Measurements from ENCODE around the gene MYBPC3. TPM values are rescaled to one million over a fixed set of nuclear protein-coding genes. Genes with fewer than 3 reads are reported as not detected.

MYBPC3 gene
- total and polyA plus RNA-seq, 4 donors, result 0.89 to 3.4 (median 1.0) TPM

DNA sequence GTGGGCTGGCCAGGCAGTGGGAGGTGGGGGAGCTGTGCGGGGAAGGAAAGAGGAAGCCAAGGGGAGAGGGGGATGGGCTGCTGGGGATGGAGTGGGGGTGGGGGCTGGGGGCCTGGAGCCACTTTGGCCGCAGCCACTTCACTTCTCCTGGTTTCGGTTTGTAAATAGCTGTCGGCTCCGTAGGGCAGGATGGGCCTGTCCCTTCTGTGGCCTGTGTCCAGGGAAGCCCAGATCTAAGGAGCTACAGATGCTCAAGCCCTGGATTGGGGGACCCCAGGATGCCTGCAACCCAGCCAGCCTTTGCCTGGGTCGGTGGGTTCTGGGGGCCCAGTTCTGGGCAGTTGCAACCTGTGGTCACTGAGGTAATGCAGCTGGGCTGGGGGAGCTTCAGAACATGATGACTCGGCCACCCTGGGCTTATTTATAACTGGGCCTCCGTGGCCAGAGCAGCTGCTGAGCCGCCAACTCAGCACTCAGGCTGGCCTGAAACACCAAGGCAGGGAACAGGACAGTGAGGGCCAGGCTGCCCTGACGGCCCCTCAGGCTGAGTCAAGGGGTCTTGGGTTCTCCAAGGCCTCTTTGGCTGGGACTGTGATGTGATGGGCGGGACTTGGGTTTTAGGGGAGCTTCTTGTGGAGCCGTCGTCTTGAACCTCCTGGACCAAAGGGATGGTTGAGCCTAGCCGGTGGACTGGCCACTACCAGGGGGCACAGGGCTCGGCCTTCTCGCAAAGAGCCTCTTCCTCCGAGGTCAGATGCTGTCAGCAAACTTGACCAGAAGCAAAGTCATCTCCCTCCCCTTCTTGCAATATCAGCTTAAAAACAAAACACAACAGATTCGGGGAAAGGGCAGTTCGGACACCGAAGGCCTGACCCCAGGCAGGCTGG lies 40.9 kb upstream of the MYBPC3 start:
- H3K27me3 ChIP-seq (ENCODE audit: control insufficient read depth in 3 of 3, insufficient read depth in 3 of 3, low read length in 2 of 3), result no peaks in the 10 kb centered on the region
- DNase-seq, result peak in 2 of 3 donors; percentile 36 to 54
- no peak for ATAC-seq (ENCODE audit: insufficient read depth, low FRiP score)
- peaks cover 0 to 17% (median 0%) of the 10 kb centered on the region in 5 donors for H3K4me1 ChIP-seq (ENCODE audit: control insufficient read depth in 5 of 5, insufficient read depth in 5 of 5, low read length in 5 of 5)
- H3K36me3 ChIP-seq (ENCODE audit: control insufficient read depth in 4 of 4, insufficient read depth in 4 of 4, low read length in 4 of 4), result no peaks in the 10 kb centered on the region
- peak overlapping the region in 1 of 2 donors; percentile 7 for H3K9ac ChIP-seq (ENCODE audit: insufficient read depth in 1 of 2, low read length in 2 of 2)
- no peak for TF ChIP-seq CTCF (IDR thresholded peaks at IDR 0.05; ENCODE audit: control extremely low read depth, extremely low read depth)
- peak overlapping the region in 1 of 2 donors; percentile 98 for H3K27ac ChIP-seq (ENCODE audit: low read depth in 1 of 2, low read length in 1 of 2)
- no peaks in the 10 kb centered on the region for H3K9me3 ChIP-seq (ENCODE audit: control insufficient read depth in 4 of 4, insufficient read depth in 3 of 4, low read length in 3 of 4)
- WGBS, 2 donors, result 31 to 57% methylated on average over 20 of the region's 20 CpGs
- H3K4me3 ChIP-seq, result no peak overlapping the region

- no peak for TF ChIP-seq CTCF (IDR thresholded peaks at IDR 0.05; ENCODE audit: control extremely low read depth, extremely low read depth)
- Histone ChIP-seq H3K27me3 (ENCODE audit: control insufficient read depth in 3 of 3, insufficient read depth in 3 of 3, low read length in 2 of 3) (no peaks in the 10 kb centered on the region), H3K36me3 (ENCODE audit: control insufficient read depth in 4 of 4, insufficient read depth in 4 of 4, low read length in 4 of 4) (no peaks in the 10 kb centered on the region), H3K4me1 (ENCODE audit: control insufficient read depth in 5 of 5, insufficient read depth in 5 of 5, low read length in 5 of 5) (peaks cover 0 to 17% (median 0%) of the 10 kb centered on the region in 5 donors), H3K9ac (ENCODE audit: insufficient read depth in 1 of 2, low read length in 2 of 2) (no peak overlapping the region), H3K27ac (ENCODE audit: low read depth in 1 of 2, low read length in 1 of 2) (peak overlapping the region in 1 of 2 donors; percentile 69), H3K9me3 (ENCODE audit: control insufficient read depth in 4 of 4, insufficient read depth in 3 of 4, low read length in 3 of 4) (no peaks in the 10 kb centered on the region), H3K4me3 (no peak overlapping the region)
- no peak for DNase-seq
- no peak for ATAC-seq (ENCODE audit: insufficient read depth, low FRiP score)
- WGBS, 2 donors, result 44 to 76% methylated on average over 14 of the region's 14 CpGs
Measured at GRCh38 chr11:47392546-47393162, 40.2 kb upstream of the MYBPC3 start.

DNA sequence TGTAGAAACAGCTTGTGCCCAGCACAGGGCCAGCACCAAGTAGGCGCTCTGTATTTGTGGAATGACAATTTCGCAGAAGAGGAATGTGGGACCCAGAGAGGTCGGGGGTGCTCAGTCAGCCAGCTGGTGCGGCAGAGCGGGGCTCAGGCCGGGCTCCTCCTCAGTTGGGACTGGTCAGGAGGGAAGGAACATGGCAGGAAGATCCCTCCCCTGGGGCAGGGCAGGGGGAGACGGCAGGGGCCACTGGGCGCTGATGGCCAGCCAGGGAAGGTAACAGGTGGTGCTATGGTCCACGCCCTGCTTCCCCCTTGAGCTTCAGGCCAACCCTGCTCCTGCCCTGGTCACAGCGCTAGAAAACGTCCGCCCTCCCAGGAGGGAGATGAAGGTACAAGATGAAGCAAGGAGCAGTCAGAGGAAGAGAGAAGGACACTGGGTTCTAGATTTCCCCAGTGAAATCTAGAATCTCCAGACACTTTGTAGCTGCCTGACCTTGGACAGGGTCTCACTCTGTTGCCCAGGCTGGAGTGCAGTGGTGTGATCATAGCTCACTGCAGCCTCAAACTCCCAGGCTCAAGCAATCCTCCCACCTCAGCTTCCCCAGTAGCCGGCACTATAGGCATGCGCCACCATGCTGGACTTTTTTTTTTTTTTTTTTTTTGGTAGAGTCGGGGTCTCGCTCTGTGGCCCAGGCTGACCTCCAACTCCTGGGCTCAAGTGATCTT lies 39.4 kb upstream of the MYBPC3 start:
- Histone ChIP-seq H3K4me1 (ENCODE audit: control insufficient read depth in 5 of 5, insufficient read depth in 5 of 5, low read length in 5 of 5) (peaks cover 0 to 17% (median 0%) of the 10 kb centered on the region in 5 donors), H3K4me3 (no peak overlapping the region), H3K9ac (ENCODE audit: insufficient read depth in 1 of 2, low read length in 2 of 2) (no peak overlapping the region), H3K9me3 (ENCODE audit: control insufficient read depth in 4 of 4, insufficient read depth in 3 of 4, low read length in 3 of 4) (no peaks in the 10 kb centered on the region), H3K27me3 (ENCODE audit: control insufficient read depth in 3 of 3, insufficient read depth in 3 of 3, low read length in 2 of 3) (no peaks in the 10 kb centered on the region), H3K27ac (ENCODE audit: low read depth in 1 of 2, low read length in 1 of 2) (peak overlapping the region in 1 of 2 donors; percentile 71), H3K36me3 (ENCODE audit: control insufficient read depth in 4 of 4, insufficient read depth in 4 of 4, low read length in 4 of 4) (no peaks in the 10 kb centered on the region)
- ATAC-seq (ENCODE audit: insufficient read depth, low FRiP score), result no peak
- 65 to 85% methylated on average over 15 to 16 of the region's 16 CpGs for WGBS, 2 donors
- no peak for DNase-seq
- no peak for TF ChIP-seq CTCF (IDR thresholded peaks at IDR 0.05; ENCODE audit: control extremely low read depth, extremely low read depth)
